G401 (cell line): ENCODE results near the gene C9orf57. TPM values are rescaled to one million over a fixed set of nuclear protein-coding genes. Genes with fewer than 3 reads are reported as not detected.
"Not testable (repeated sequence)": the region's sequence is repeated elsewhere in the genome, so short reads cannot be mapped to it uniquely, and the experiment has no call there.

Experiments
- DNase-seq: peaks from one replicate; pipeline ENCODE4 v3.0.0-alpha.2; 2015; ENCODE audit warnings: low spot score
- in situ Hi-C: cut with HindIII; loops from 2 replicates; pipeline ENCODE4 v1.10.0; 2016; ENCODE audit warnings: low sequenced_read_pairs, mixed read lengths
- total RNA-seq: library from RNA; depleted of rRNA; stranded (reverse); fragments of >200 nt; shearing (Covaris generic); gene quantifications from 2 replicates; pipeline ENCODE4 v1.2.3, GENCODE V29; 2014; rRNA removed

The C9orf57 gene
- total RNA-seq, 1 experiment from 2014 or later = not detected

DNA sequence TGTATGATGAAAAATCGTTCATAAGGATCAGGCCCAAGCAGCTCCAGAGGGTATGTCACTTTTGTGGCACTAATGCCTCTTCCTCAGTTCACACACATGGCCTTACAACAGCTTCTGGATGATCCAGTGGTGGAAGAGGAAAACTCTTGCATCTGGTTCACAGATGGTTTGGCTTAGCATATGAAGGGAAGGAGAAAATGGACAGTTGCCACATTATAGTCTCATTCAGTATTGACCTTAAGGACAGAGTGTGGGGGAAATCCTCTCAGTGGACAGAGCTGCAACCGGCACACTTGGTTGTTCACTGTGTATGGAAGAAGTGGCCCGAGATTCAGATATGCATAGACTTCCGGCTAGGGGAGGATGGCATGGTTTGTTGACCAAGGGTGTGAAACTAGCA is 22.8 kb downstream of the C9orf57 start:
- in situ Hi-C loops = loop anchor here (25.0 kb wide), 1 partner anchor 225 kb away; no protein-coding TSS in a partner anchor

DNA sequence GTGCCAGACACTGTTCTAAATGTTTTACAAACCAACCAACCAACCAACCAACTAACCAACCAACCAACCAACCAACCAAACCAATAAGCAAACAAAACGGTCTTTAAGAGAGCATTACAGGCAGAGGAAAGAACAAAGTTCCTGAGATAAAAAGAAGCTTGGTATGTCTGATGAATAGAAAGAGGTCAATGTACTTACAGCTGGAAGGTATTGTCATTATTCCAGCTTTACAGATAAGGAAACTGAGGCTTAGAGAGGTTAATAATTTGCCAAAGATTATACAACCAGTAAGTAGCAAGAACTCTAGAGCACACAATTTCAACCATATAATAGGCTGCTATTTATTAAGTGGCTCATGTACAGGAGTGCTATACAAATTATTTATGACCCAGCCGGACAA is 29.6 kb downstream of the C9orf57 start:
- in situ Hi-C loops = loop anchor here (25.0 kb wide), 1 partner anchor 218 kb away; no protein-coding TSS in a partner anchor
- DNase-seq = no peak

More for the DNA sequence above, 22.8 kb downstream of the C9orf57 start:
- DNase-seq = no peak

DNA sequence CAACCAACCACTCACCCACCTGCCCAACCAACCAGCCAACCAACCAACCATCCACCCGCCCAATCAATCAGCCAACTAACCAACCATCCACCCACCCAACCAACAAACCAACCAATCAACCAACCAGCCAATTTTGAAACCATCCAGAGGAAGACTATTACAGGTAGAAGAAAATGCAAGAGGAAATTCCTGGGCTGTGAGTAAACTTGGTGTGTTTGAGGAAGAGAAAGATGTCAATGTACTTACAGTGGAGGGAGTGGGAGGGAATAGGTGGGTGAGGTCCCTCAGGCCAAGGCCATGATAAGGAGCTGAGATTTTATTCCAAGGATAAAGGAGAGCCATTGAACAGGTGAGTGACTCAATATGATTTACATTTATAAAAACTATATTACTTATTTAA is 30.4 kb downstream of the C9orf57 start:
- in situ Hi-C loops = loop anchor here (25.0 kb wide), 1 partner anchor 218 kb away; no protein-coding TSS in a partner anchor

DNA sequence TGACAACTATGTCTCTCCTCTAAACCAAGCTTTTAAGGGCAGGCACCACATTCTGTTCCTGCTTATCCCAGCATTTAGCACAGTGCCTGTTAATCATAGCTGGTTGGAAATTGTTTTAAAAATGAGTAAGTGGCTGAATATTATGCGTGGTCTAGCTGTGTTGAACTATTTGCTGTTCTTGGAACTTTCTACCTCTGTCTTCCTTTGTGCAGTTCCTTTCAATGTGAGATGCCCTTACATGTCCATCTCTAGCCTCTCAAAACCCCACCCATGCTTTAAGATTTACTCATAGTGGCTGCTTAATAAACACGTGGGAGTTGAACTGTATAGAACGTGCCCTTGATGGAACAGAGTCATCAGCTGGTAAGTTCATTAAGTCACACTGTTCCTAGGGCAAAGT is 34.5 kb downstream of the C9orf57 start:
- no peak for DNase-seq
- in situ Hi-C loops = loop anchor here (25.0 kb wide), 1 partner anchor 214 kb away; no protein-coding TSS in a partner anchor

More for the DNA sequence above, 30.4 kb downstream of the C9orf57 start:
- DNase-seq = no peak

DNA sequence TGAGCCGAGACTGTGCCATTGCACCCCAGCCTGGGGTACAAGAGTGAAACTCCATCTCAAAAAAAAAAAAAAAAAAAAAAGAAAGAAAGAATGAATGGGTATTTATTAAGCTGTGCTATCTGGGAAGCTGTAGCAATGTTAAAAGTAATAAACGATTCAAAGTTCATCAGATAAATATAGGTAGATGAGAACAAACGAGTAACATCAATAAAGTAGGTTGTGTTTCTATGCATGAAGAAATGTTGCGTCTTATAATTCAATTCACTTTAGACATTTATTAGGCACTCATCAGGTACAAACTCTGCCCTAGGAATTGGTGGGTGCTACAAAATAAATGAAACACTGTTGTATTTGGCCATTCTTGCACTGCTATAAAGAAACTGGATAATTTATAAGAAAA is 36.8 kb downstream of the C9orf57 start:
- no peak for DNase-seq
- in situ Hi-C loops = no loop called here

DNA sequence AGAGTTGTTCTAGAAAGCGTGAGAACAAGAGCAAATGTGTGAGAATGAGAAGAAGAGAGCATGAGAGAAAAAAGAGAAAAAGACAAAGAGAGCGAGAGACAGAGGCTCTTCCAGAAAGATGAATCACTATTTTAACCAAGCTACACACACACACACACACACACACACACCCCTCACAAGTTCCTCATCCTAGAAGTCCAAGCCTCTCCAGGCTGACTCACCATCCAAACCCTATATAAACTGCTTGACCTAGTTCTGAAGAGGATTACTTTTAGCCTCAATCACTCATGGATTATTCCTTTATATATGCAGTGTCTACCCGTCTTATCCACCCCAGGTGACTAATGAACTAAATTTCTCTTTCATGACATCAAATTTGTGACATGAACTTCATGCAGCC is 37.6 kb downstream of the C9orf57 start:
- no peak for DNase-seq
- in situ Hi-C loops = no loop called here

DNA sequence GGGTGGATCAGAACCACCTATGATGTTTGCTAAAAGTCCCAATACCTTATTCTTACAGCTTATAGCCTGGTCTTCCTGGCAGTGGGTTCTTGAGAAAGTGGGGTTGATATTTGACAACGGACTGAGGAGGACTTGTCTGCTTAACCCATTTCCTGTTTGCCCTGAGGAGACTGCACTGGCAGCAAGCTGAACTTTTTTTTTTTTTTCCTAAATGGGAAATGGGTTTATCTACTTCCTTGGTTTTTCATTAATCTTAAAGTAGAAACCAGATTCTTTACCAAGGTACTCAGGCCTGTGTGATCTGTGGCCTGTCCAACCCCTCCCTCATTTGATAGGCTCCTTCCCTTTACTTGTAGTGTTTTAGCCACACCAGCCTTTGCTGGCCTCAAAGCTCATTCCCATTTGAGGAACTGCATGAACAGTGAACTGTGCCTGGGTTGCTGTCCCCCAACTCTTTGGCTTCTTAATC is 47.1 kb downstream of the C9orf57 start:
- in situ Hi-C loops = no loop called here

DNA sequence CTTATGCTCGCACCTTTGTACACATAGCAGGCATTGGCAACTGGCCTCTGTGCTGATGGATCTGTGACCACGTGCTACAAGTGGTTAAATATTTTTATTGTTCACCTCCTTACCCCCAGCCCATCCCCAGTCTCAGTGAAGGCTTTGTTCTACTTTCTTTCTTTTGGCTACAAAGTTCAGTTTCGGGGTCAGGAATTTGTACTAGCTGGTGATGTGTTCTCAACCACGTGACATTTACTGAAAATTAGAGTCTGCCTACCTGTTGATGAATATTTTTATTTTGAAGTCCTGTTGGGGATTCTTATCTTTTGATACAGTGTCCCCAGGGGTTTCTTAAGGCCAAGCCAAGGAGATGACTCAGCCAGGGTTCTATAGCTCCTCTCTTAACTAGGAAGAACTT is 47.8 kb downstream of the C9orf57 start:
- in situ Hi-C loops = no loop called here
- DNase-seq = no peak

More for the DNA sequence above, 47.1 kb downstream of the C9orf57 start:
- no peak for DNase-seq

DNA sequence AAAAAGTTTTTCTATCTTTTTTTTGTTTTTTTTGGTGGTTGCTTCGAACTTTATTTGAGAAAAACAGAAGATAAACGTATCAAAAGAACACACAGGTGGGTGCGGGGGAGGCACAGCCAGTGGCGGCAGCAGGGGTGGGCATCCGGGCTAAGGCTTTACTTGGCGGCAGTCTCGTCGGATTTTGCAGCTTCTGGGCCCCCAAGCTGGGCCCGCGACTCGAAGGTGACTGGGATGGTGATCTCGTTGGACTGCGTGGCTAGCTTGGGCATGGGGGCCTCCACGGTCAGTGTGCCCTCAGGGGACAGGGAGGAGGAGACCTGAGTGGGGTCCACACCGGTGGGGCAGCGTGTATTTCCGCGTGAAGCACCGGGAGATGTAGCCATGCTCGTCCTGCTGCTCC is 52.7 kb downstream of the C9orf57 start:
- in situ Hi-C loops, DNase-seq: not testable (repeated sequence)

DNA sequence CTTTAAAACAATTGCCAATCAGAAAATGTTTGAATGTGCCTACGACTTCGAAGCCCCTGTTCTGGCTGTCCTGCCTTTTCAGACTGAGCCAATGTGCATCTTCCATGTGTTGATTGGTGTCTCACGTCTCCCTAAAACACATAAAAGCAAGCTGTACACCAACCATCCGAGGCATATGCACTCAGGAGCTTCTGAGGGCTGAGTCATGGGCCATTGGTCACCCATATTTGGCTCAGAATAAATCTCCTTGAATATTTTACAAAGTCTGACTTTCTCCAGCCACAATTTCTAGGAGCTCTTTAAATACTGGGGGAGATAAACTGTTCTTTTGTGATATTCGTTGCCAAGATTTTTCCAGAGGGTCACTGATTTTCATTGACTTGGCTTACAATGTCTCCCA is 53.9 kb downstream of the C9orf57 start:
- no peak for DNase-seq
- in situ Hi-C loops = no loop called here

DNA sequence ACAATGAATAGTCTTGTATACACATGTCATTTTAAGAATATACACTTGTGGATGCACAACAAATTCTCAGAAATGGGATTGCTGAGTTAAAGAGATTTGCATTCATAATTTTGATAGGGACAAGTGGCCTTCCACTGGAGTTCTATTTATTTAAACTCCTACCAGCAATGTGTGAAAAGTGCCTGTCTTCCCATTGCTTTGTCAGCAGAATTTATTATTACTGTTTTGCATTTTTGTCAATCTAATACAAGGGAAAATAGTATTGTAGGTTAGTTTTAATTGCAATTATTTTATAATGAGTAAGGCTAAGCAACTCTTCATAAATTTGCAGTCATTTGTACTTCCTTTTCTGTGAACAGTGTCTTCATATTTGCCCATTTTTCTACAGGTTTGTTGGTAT is 55.0 kb downstream of the C9orf57 start:
- in situ Hi-C loops = no loop called here
- no peak for DNase-seq

Other genes starting within 250 kb of the C9orf57 start
- 38.2 and 46.1 TPM in 2 replicates for gene ABHD17B, start 149.4 kb downstream of the C9orf57 start, total RNA-seq
- gene C9orf85, start 149.0 kb downstream of the C9orf57 start, total RNA-seq = 23.7 and 27.5 TPM in 2 replicates
- not detected in 2 replicates for gene GDA, start 88.8 kb upstream of the C9orf57 start, total RNA-seq